ENCODE measurements around the gene ITGB4.

Gene ITGB4

DNA sequence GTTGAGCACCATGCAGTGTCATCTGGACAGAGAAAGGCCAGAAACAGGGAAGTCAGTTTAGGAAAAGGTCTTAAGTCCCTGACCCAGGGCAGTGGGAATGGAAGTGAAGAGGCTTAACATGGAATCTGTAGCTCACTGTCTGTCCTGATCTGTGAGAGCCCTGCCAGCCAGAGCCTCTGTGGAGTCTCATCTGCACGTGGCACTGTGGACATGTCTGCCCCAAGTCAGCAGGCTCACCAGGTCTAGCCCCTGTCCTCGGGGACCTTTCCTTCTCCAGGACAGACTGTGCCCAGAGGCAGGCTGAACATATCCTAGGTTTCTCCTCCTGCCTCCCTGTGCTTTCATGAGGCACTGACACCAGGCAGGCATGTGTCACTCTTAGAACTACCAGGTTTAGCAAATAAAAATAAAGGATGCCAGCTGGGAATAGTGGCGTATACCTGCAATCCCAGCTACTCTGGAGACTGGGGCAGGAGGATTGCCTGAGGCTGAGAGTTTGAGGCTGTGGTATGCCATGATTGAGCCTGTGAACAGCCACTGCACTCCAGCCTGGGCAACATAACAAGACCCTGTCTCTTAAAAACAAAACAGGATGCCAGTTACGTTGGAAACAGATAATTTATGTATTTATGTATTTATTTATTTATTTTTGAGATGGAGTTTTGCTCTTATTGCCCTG is 85.7 kb downstream of the ITGB4 start:
- DNase-seq (ENCODE audit: low read depth): no peak
- no peak for TF ChIP-seq CTCF (conservative IDR thresholded peaks at IDR 0.05; ENCODE audit: low read depth, low read length)
- no peak overlapping the region for H3K4me3 ChIP-seq (ENCODE audit: low read length)
